K562 (cell line): ENCODE results near the gene RALGAPB. TPM values are rescaled to one million over a fixed set of nuclear protein-coding genes. Genes with fewer than 3 reads are reported as not detected.

Experiments used
- ATAC-seq: fragments of 200-7000 bp; cut with Tn5 transposase; 3 replicates; pipeline ENCODE4 v1.9.1; 2020; ENCODE audit warnings: moderate library complexity
- BruUV-seq: library from RNA; stranded (reverse); fragments of 400-500 nt; replicated peaks from 2 replicates; lab custom pipeline; 2021; lab: Mats Ljungman, UMichigan
- CTCF ChIA-PET: fragments of 300-600 bp; formaldehyde crosslinking; extraction: SDS; loops from one replicate; lab custom pipeline; 2021; ENCODE audit warnings: low intra/inter-chr PET ratio; lab: Yijun Ruan, JAX
- POLR2A ChIA-PET: fragments of 300-600, 350-650 bp; sonication (Branson Sonifier 250); formaldehyde crosslinking; extraction: SDS; loops from one replicate; lab custom pipeline; 2021; ENCODE audit warnings: antibody characterized with exemption, inconsistent platforms; lab: Yijun Ruan, JAX
- DNase-seq, 4 experiments: peaks; one replicate each; pipeline versions ENCODE4 v3.0.0 to v3.0.0-alpha.2; 2011 to 2018; ENCODE audit warnings: low spot score in 3 of 4, mixed read lengths in 3 of 4; ENCODE audit errors: extremely low read depth in 1 of 4
- FAIRE-seq: peaks from 2 replicates; lab custom pipeline; 2011; peaks lifted over from hg19 to GRCh38; lab: Jason Lieb, UNC
- H2AFZ ChIP-seq: 2 replicates; pipeline ENCODE4 v1.6.0; 2011; ENCODE audit warnings: low read depth, low read length, control low read depth, inconsistent platforms
- H3K27ac ChIP-seq: fragments of 200-600 bp; 3 replicates; pipeline ENCODE4 v1.8.0; 2011; ENCODE audit warnings: low read depth, mild to moderate bottlenecking, control low read depth, inconsistent platforms, low read length, moderate library complexity, mixed read lengths; ENCODE audit errors: extremely low read depth
- H3K27me3 ChIP-seq, 2 experiments: fragments of 300-600 bp in 1 of 2; 2 replicates in 1 of 2; 3 replicates in 1 of 2; pipeline versions ENCODE4 v1.6.0 to v1.8.0; 2011; ENCODE audit warnings: inconsistent platforms in 2 of 2, low read length in 2 of 2, mild to moderate bottlenecking in 1 of 2, mixed read lengths in 1 of 2, moderate library complexity in 1 of 2; ENCODE audit not compliant: control insufficient read depth in 2 of 2, insufficient read depth in 2 of 2
- H3K36me3 ChIP-seq: fragments of 300-600 bp; 3 replicates; pipeline ENCODE4 v1.8.0; 2011; ENCODE audit warnings: mild to moderate bottlenecking, low read length, inconsistent platforms; ENCODE audit not compliant: control insufficient read depth, insufficient read depth
- H3K4me1 ChIP-seq, 2 experiments: fragments of 200-600 bp in 1 of 2; replicated peaks in 1 of 2; 2 replicates in 1 of 2; 3 replicates in 1 of 2; pipeline versions ENCODE4 v1.5.1 to v1.8.0; 2011; ENCODE audit warnings: inconsistent platforms in 2 of 2, low read length in 2 of 2, mild to moderate bottlenecking in 1 of 2, mixed read lengths in 1 of 2, moderate library complexity in 1 of 2; ENCODE audit not compliant: control insufficient read depth in 2 of 2, insufficient read depth in 2 of 2
- H3K4me2 ChIP-seq: 2 replicates; pipeline ENCODE4 v1.6.1; 2011; ENCODE audit warnings: low read length, control low read depth, inconsistent platforms, mixed read lengths; ENCODE audit not compliant: insufficient read depth
- H3K4me3 ChIP-seq: fragments of 200-600 bp; sonication (generic), shearing (Covaris generic); 2 replicates; pipeline ENCODE4 v1.5.1; 2016; ENCODE audit warnings: control low read depth, inconsistent platforms
- H3K79me2 ChIP-seq: fragments of 200-600 bp; 3 replicates; pipeline ENCODE4 v1.8.0; 2011; ENCODE audit warnings: low read length, inconsistent platforms; ENCODE audit not compliant: control insufficient read depth, insufficient read depth
- H3K9ac ChIP-seq, 2 experiments: 2 replicates each; pipeline versions ENCODE4 v1.6.0 to v1.6.1; 2011; ENCODE audit warnings: low read depth in 2 of 2, low read length in 2 of 2, control low read depth in 1 of 2, inconsistent platforms in 1 of 2, mild to moderate bottlenecking in 1 of 2, mixed read lengths in 1 of 2; ENCODE audit not compliant: insufficient read depth in 1 of 2
- H3K9me1 ChIP-seq: one replicate; pipeline ENCODE4 v1.6.0; 2011; ENCODE audit warnings: inconsistent platforms, mild to moderate bottlenecking, low read length, moderate library complexity; ENCODE audit not compliant: control insufficient read depth, insufficient read depth
- H3K9me3 ChIP-seq: replicated peaks from 2 replicates; pipeline ENCODE4 v1.5.1; 2011; ENCODE audit warnings: low read depth, low read length, inconsistent platforms; ENCODE audit not compliant: control insufficient read depth, insufficient read depth
- H4K20me1 ChIP-seq: replicated peaks from 2 replicates; pipeline ENCODE4 v1.6.1; 2011; ENCODE audit warnings: low read length, inconsistent platforms, mixed read lengths; ENCODE audit not compliant: control insufficient read depth, insufficient read depth
- ELF1 ChIP-seq: fragments of 200-800 bp; sonication (Bioruptor generic); IDR thresholded peaks from 2 replicates; pipeline ENCODE4 v1.6.1; 2016; ENCODE audit warnings: missing genetic modification characterization, missing compliant biosample characterization
- KAT2B ChIP-seq: IDR thresholded peaks from one replicate; pipeline ENCODE4 v1.6.1; 2012; ENCODE audit warnings: low read depth, mild to moderate bottlenecking, control low read depth, inconsistent platforms, low read length, moderate library complexity
- SMARCB1 ChIP-seq: IDR thresholded peaks from 2 replicates; pipeline ENCODE4 v1.6.1; 2011; ENCODE audit warnings: improper control_type of control experiment, low read depth; ENCODE audit not compliant: insufficient read length
- WGBS: fragments of 100-300 bp; shearing (Covaris generic); methylation state at CpG from one replicate; pipeline ENCODE4 v1.1.6; 2016; ENCODE audit warnings: low coverage, mixed read lengths; ENCODE audit not compliant: insufficient coverage; ENCODE audit errors: missing lambda C conversion rate; 5-methylcytosine and 5-hydroxymethylcytosine counted together
- in situ Hi-C: fragments of 300-500 bp; cut with MboI; formaldehyde crosslinking; loops from 4 replicates; pipeline ENCODE4 v1.15.0; 2018; ENCODE audit warnings: inconsistent platforms, mixed read lengths
- intact Hi-C: fragments of 100-400 bp; cut with micrococcal nuclease; formaldehyde crosslinking; loops from 2 replicates; pipeline ENCODE4 v1.14.2; 2022
- polyA plus RNA-seq, 8 experiments: library from polyadenylated mRNA; depleted of rRNA in 4 of 8; stranded (reverse) in 5 of 8; unstranded in 3 of 8; fragments of >200 nt; fragmentation: Nextera tagmentation in 2 of 8; fragmentation: Illumina TruSeq in 1 of 8; extraction: Ambion mirVana in 2 of 8; extraction: Trizol in 1 of 8; gene quantifications; 2 replicates each; pipeline versions ENCODE4 v1.2.1 to v1.2.3, GENCODE V29; 2011 to 2014; ENCODE audit warnings: inconsistent platforms in 1 of 8, missing spikeins in 1 of 8
- total RNA-seq, 7 experiments: library from RNA; depleted of rRNA in 6 of 7; stranded (reverse); fragments of >200 nt in 6 of 7; fragmentation: Illumina TruSeq in 2 of 7; extraction: Trizol in 2 of 7; gene quantifications; 2 replicates each; pipeline versions ENCODE4 v1.2.1 to v1.2.3, GENCODE V29; 2011 to 2021; ENCODE audit warnings: low replicate concordance in 1 of 7
- TF ChIP-seq, protein P1 (sequence below): sonication (generic); formaldehyde crosslinking; IDR thresholded peaks from 2 replicates; pipeline ENCODE4 v1.8.0; 2022; ENCODE audit warnings: mild to moderate bottlenecking, missing genetic modification reagents

The RALGAPB gene
- total and polyA plus RNA-seq, 9 of the 15 experiments (the other 6 are each of a cell fraction or from before 2014, with no cell fraction given): 4.3 to 25.6 (median 13.6) TPM

GRCh38 chr20:38551056-38551626 is 78.5 kb downstream of the RALGAPB start:
- in situ Hi-C loops (no loop called here), intact Hi-C loops (no loop called here)
- H4K20me1 ChIP-seq: no peaks in the 10 kb centered on the region
- H3K4me3 ChIP-seq: no peak overlapping the region
- H3K27ac ChIP-seq: no peak overlapping the region
- no peaks in the 10 kb centered on the region for H3K9me3 ChIP-seq
- no peaks in the 10 kb centered on the region for H3K4me1 ChIP-seq
- CTCF ChIA-PET: no interaction called here
- 76% methylated on average over 7 of the region's 7 CpGs for WGBS
- peaks cover 87% of the 10 kb centered on the region for H3K36me3 ChIP-seq
- DNase-seq (no peak), ATAC-seq (no peak), FAIRE-seq (no peak)
- no peak overlapping the region for H3K4me2 ChIP-seq
- H3K27me3 ChIP-seq: no peaks in the 10 kb centered on the region
- no peak overlapping the region for H2AFZ ChIP-seq
- TF ChIP-seq, protein P1, sequence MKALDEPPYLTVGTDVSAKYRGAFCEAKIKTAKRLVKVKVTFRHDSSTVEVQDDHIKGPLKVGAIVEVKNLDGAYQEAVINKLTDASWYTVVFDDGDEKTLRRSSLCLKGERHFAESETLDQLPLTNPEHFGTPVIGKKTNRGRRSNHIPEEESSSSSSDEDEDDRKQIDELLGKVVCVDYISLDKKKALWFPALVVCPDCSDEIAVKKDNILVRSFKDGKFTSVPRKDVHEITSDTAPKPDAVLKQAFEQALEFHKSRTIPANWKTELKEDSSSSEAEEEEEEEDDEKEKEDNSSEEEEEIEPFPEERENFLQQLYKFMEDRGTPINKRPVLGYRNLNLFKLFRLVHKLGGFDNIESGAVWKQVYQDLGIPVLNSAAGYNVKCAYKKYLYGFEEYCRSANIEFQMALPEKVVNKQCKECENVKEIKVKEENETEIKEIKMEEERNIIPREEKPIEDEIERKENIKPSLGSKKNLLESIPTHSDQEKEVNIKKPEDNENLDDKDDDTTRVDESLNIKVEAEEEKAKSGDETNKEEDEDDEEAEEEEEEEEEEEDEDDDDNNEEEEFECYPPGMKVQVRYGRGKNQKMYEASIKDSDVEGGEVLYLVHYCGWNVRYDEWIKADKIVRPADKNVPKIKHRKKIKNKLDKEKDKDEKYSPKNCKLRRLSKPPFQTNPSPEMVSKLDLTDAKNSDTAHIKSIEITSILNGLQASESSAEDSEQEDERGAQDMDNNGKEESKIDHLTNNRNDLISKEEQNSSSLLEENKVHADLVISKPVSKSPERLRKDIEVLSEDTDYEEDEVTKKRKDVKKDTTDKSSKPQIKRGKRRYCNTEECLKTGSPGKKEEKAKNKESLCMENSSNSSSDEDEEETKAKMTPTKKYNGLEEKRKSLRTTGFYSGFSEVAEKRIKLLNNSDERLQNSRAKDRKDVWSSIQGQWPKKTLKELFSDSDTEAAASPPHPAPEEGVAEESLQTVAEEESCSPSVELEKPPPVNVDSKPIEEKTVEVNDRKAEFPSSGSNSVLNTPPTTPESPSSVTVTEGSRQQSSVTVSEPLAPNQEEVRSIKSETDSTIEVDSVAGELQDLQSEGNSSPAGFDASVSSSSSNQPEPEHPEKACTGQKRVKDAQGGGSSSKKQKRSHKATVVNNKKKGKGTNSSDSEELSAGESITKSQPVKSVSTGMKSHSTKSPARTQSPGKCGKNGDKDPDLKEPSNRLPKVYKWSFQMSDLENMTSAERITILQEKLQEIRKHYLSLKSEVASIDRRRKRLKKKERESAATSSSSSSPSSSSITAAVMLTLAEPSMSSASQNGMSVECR: no peak
- TF ChIP-seq SMARCB1: no peak
- TF ChIP-seq ELF1 (tag): no peak
- no peak for TF ChIP-seq KAT2B
- TF ChIP-seq, all 486 proteins: peak for 0
- BruUV-seq: no TSS peak
- no peaks in the 10 kb centered on the region for H3K79me2 ChIP-seq
- H3K9ac ChIP-seq: no peak overlapping the region
- POLR2A ChIA-PET: interaction anchor here (0.7 to 1.2 kb wide), 2 partner anchors 10 to 11 kb away, joined by 3 to 4 read pairs; no protein-coding TSS in a partner anchor
- H3K9me1 ChIP-seq: no peaks in the 10 kb centered on the region
